ENCODE results near the gene PIWIL4. TPM values are rescaled to one million over a fixed set of nuclear protein-coding genes. Genes with fewer than 3 reads are reported as not detected.
A peak's percentile ranks its signal among the peaks of the same experiment; 100 is the strongest.

The PIWIL4 gene
- total and polyA plus RNA-seq, 2 of the 8 experiments (the other 6 are each of a cell fraction or from before 2014, with no cell fraction given): 0.51 to 0.52 TPM

DNA sequence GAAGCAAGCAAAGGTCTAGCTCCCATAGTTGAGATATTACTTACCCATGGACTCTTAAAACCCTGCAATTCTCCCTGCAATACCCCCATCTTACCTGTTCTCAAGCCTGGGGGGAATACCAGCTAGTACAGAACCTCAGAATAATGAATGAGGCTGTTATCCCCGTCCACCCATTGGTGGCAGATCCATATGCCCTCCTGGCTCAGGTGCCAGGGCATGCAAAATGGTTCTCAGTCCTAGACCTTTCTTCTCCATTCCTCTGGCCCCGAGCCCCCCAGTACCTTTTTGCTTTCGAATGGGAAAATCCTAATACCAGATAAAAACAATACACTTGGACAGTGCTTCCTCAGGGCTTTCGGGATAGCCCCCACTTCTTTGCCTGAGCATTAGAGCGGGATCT lies 86.4 kb downstream of the PIWIL4 start:
- Histone ChIP-seq H4K91ac (replicated peaks; ENCODE audit: insufficient read length, low read length) (no peak overlapping the region), H4K8ac (ENCODE audit: extremely low read depth, insufficient read depth, low read length) (no peak overlapping the region), H2AK5ac (ENCODE audit: low read depth, low read length) (no peak overlapping the region), H3K36me3 (ENCODE audit: control insufficient read depth in 2 of 4, insufficient read depth in 4 of 4, low read length in 3 of 4) (peaks cover 0 to 14% (median 6%) of the 10 kb centered on the region in 4 experiments; a peak in 5 of 8 replicates), H2AFZ (ENCODE audit: low read length) (no peak overlapping the region), H3K4me1 (replicated peaks in 1 of 4; ENCODE audit: control insufficient read depth in 3 of 4, insufficient read depth in 4 of 4, low read length in 3 of 4) (peaks cover 7 to 35% (median 20%) of the 10 kb centered on the region in 4 experiments; a peak in 6 of 7 replicates), H3K4me3 (ENCODE audit: extremely low read depth in 1 of 4, insufficient read depth in 2 of 4, low read depth in 3 of 4, low read length in 4 of 4) (peak overlapping the region in 1 of 4 experiments; percentile 62; a peak in 2 of 8 replicates), H2BK120ac (replicated peaks; ENCODE audit: low read depth, low read length) (no peak overlapping the region), H4K20me1 (replicated peaks in 1 of 2; ENCODE audit: control insufficient read depth in 1 of 2, insufficient read depth in 2 of 2, low read length in 2 of 2) (no peaks in the 10 kb centered on the region), H3K9ac (replicated peaks in 1 of 4; ENCODE audit: extremely low read depth in 1 of 4, low read depth in 3 of 4, low read length in 3 of 4) (no peak overlapping the region), H3K27ac (ENCODE audit: low read depth, low read length) (no peak overlapping the region), H3K27me3 (replicated peaks in 1 of 4; ENCODE audit: control insufficient read depth in 3 of 4, extremely low read depth in 1 of 4, insufficient read depth in 3 of 4, low read length in 3 of 4) (no peaks in the 10 kb centered on the region), H3K79me1 (ENCODE audit: low read depth, low read length) (peaks cover 2% of the 10 kb centered on the region; the same call in 1 of the 2 replicates), H2BK15ac (ENCODE audit: low read length) (no peak overlapping the region), H3K4ac (replicated peaks; ENCODE audit: insufficient read length, low read depth, low read length) (no peak overlapping the region), H3K23me2 (ENCODE audit: low read depth, low read length) (no peaks in the 10 kb centered on the region), H3K18ac (ENCODE audit: extremely low read depth, low read length) (no peak overlapping the region), H3K23ac (ENCODE audit: insufficient read length) (no peak overlapping the region), H4K5ac (ENCODE audit: insufficient read length, low read depth, low read length) (no peak overlapping the region), H3K9me3 (ENCODE audit: insufficient read depth in 2 of 2, low read depth in 1 of 2, low read length in 1 of 2) (no peaks in the 10 kb centered on the region), H3K14ac (ENCODE audit: insufficient read length) (no peak overlapping the region), H3K4me2 (ENCODE audit: insufficient read depth in 1 of 2, low read depth in 2 of 2, low read length in 2 of 2) (peak overlapping the region in 1 of 2 experiments; percentile 37; a peak in 1 of 4 replicates), H3K79me2 (ENCODE audit: control insufficient read depth in 1 of 2, insufficient read depth in 2 of 2, low read length in 2 of 2) (peaks cover 0 to 48% of the 10 kb centered on the region in 2 experiments; a peak in 2 of 4 replicates), H2BK5ac (ENCODE audit: low read depth, low read length) (no peak overlapping the region), H3K56ac (replicated peaks; ENCODE audit: insufficient read length, low read depth, low read length) (no peak overlapping the region), H2BK20ac (ENCODE audit: low read length) (no peak overlapping the region), H2BK12ac (ENCODE audit: low read depth, low read length) (no peak overlapping the region)
- 93% methylated on average over 5 of the region's 5 CpGs; no CpG with 5 or more reads in 1 of the 2 experiments for WGBS, 2 experiments (ENCODE audit: extremely low coverage in 1 of 2, insufficient coverage in 1 of 2, insufficient read length in 1 of 2, insufficient replicate concordance in 2 of 2, low coverage in 1 of 2, low lambda C conversion rate in 2 of 2, missing lambda C conversion rate in 1 of 2)
- CTCF ChIA-PET (ENCODE audit: partially characterized antibody): interaction anchor here (2.4 to 2.8 kb wide), 3 partner anchors 12 to 88 kb away, joined by 5 to 12 read pairs (median 6); no protein-coding TSS in a partner anchor
- TF ChIP-seq CTCF (IDR thresholded peaks at IDR 0.05; ENCODE audit: control extremely low read depth in 1 of 3, insufficient read depth in 1 of 3, low read depth in 1 of 3, low read length in 3 of 3) (no peak), POLR2AphosphoS5 (IDR thresholded peaks at IDR 0.05; ENCODE audit: low read depth, low read length) (0 out of 2 replicates have a peak, but pooled peaks have one; percentile 60)
- TF ChIP-seq, protein P1, sequence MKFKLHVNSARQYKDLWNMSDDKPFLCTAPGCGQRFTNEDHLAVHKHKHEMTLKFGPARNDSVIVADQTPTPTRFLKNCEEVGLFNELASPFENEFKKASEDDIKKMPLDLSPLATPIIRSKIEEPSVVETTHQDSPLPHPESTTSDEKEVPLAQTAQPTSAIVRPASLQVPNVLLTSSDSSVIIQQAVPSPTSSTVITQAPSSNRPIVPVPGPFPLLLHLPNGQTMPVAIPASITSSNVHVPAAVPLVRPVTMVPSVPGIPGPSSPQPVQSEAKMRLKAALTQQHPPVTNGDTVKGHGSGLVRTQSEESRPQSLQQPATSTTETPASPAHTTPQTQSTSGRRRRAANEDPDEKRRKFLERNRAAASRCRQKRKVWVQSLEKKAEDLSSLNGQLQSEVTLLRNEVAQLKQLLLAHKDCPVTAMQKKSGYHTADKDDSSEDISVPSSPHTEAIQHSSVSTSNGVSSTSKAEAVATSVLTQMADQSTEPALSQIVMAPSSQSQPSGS (IDR thresholded peaks at IDR 0.05; ENCODE audit: low read length): no peak
- peak in 1 of 2 experiments; percentile 41 for DNase-seq (ENCODE audit: low read depth in 1 of 2, low spot score in 2 of 2)
- FAIRE-seq: no peak
- POLR2A ChIA-PET (ENCODE audit: partially characterized antibody): interaction anchor here (0.6 to 11.5 kb wide), 11 partner anchors 9 to 160 kb away, joined by 3 to 167 read pairs (median 4); partner anchors contain the start of gene AMOTL1
